NCI-H524 treated with DMSO at 0.1 percent for 48 hours (cell line): ENCODE results near the gene RHEB.
"Not testable (repeated sequence)": the region's sequence is repeated elsewhere in the genome, so short reads cannot be mapped to it uniquely, and the experiment has no call there.

Experiments used
- DNase-seq: peaks from one replicate; lab custom pipeline; 2025; lab: John Stamatoyannopoulos, UW

Gene RHEB, protein sequence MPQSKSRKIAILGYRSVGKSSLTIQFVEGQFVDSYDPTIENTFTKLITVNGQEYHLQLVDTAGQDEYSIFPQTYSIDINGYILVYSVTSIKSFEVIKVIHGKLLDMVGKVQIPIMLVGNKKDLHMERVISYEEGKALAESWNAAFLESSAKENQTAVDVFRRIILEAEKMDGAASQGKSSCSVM

DNA sequence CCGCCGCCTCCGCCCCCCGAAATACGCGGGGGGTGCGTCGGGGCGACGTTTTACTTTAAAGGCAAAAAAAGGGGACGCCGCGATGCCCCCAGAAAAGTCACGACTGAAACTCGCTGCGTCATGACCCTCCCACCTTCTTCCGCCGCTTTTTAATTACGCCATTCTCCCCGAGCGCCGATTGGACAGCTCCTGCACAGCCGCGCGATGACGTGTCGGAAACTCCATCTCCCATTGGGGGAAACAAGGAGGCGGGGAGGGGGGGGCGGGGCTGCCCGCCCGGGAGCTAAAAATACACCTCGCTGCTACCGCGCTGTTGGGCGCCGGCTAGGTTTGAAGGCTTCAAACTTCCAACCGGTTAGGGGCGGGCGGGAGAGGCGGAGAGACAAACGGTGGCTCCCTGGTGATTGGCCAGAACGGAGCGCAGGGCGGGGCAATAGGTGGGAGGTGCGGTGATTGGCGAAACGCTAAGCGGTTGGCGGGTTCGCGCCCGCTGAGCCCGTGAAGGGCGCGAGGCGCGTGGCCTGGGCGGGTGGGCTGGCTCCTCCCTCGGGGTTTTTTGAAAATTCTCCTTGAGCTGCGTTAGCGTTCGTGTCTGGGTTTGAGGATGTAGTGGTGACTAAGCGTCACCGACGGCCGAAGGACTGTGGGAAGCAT is at the start of gene RHEB:
TSS of gene RHEB (minus strand) at position 131 of the 654 bp plus-strand sequence. CDS start 384 bp downstream, outside the sequence.
- peak; percentile 87 for DNase-seq

GRCh38 chr7:151566897-151567320 is 47.2 kb upstream of the RHEB start:
- no peak for DNase-seq

- DNase-seq = no peak
Observed at GRCh38 chr7:151565541-151565940, 45.8 kb upstream of the RHEB start.

GRCh38 chr7:151560243-151560642 is 40.5 kb upstream of the RHEB start:
- DNase-seq = no peak

DNA sequence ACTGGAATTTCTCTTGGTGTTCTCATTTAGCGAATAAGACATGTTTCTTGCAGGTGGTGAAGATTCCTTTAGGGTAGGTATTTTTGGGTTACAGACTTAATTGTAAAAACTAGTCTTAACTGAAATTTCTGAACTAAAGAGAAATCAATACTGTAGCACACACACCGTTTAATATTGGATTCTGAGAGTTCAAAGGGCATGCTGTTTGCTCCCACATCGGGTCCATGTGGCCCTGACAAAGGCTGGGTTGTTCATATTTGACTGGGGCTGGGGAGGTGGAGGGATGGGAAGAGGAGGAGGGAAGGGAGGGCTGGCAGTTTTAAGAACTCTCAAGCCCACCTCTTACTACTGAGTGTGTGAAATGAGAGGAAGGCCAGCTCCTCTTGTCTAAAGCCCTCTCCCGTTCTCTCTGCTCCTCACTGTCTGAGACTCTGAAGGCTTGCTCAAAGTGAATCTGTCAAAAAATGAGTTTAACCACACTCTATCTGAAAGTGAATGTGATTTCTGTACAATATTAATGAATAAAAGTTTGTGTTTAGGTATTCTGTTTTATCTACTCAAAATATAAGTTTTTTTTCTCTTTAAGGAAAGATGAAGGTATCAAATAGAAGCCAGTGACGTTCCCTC is 40.0 kb upstream of the RHEB start:
- no peak for DNase-seq

DNA sequence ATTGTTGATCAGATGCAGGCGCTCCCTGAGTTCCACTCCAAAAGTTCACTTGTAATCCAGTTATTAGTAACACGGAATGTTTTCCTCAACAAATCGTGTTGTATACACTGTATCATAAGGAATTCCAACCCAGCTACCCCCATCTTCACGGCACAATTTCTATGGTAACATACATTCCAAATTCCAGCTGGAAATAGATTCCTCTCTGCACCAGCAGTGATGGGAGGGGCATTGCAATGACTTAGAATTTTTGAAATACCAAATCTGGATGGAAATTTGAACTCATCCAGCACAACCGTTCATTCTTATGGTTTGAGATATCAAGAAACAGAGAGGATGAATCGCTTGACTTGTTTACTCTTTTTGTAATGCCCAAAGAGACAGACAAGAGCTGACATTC is 38.9 kb upstream of the RHEB start:
- DNase-seq = no peak

DNA sequence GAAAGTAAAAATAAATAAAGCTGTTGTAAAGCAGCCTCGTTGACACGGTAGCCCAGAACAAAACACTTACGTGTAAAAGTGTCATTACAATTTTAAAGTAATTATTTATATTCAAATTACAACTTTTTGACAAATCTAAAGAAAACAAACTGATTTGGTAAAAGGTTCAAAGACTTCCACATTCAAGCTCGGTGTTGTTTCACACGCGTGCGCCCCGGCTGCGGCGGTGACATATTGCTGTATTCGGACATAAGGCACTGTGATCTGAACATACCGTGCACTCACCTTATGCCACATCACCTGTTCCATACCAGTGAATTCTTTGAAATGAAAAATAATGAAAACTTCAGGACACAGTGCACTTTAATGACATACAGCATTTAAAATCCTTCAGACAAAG is 36.9 kb upstream of the RHEB start:
- no peak for DNase-seq

DNA sequence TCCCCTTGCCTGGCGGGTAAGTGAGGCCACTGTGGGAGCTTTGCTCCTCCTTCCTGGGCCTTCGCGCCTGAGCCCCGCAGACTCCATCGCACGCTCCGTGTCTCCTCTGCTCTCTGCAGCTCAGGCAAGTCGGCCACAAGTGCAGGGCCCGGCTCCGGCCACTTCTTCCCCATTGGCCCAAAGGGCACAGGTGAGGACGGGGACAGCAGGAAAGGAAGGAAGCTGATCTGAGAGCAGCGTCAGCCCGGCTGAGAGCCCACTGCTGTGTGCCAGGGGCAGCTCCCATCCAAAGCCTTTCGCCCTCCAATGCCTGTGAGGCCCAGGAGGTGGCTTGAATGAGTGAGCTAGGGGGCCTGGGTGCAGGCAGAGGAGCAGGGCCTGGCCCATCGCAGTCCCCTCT is 33.7 kb upstream of the RHEB start:
- DNase-seq = no peak

DNA sequence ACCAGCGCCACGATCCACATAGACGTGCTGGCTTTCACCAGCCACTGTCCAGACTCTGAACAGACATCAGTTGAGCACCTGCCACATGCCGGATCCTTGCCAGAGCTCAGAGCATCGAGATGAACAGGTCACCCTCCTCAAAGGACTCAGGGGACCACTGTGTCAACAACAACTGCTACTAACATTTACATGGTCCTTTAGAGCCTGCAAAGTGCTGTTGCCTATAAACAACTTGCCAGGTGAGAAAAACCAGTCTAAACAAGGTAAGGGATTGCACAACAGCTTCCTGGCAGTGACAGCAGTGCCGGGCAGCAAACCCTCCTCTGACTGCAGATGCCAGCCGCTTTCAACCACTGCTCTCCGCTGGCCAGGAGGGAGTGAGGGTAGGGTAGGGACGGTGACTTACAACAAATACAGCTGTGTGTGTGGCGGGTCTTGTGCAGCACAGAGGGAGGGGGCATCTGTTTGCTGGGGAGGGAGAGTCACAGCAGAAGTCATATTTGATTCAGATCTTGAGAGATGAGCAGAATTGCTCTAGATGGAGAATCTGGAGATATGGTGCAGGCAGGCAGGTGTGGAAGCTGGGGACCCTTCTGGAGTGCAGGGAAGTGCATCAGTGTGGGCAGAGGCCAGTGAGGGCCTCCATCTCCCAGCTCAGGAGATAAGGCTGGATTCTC is 32.8 kb upstream of the RHEB start:
- no peak for DNase-seq

GRCh38 chr7:151551820-151552219 is 32.1 kb upstream of the RHEB start:
- DNase-seq = no peak

GRCh38 chr7:151550656-151551286 is 31.1 kb upstream of the RHEB start:
- no peak for DNase-seq

DNA sequence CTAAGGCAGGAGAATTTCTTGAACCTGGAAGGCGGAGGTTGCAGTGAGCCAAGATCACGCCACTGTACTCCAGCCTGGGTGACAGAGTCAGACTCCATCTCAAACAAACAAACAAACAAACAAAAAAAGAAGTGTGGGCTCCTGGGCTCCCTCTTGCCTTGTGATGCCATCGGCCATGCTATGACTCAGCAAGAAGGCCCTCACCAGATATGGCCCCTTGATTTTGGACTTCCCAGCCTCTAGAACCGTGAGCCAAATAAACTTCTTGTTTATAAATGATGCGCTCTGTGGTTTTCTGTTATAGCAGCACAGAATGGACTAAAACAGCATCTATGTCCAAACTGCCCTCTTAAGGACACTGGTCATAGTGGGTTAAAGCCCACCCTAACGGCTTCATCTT is 29.9 kb upstream of the RHEB start:
- no peak for DNase-seq

DNA sequence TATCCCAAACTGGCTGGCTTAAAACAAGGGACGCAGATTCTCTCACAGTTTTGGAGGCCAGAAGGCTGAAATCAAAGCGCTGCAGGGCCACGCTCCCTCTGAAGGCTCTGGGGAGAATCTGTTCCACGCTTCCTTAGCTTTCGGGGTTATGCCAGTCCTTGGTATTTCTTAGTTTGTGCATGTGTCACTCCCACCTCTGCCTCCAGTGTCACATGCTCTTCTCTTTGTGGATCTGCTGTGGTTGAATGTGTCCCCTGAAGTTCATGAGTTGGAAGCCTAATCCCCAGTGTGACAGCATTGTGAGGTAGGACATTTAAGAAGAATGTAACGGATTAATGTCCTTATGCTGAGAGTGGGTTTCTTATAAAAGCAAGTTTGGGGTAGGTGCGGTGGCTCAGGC is 29.4 kb upstream of the RHEB start:
- no peak for DNase-seq

- no peak for DNase-seq
Observed at GRCh38 chr7:151544183-151544582, 24.5 kb upstream of the RHEB start.

- no peak for DNase-seq
Observed at GRCh38 chr7:151542606-151543130, 23.0 kb upstream of the RHEB start.

DNA sequence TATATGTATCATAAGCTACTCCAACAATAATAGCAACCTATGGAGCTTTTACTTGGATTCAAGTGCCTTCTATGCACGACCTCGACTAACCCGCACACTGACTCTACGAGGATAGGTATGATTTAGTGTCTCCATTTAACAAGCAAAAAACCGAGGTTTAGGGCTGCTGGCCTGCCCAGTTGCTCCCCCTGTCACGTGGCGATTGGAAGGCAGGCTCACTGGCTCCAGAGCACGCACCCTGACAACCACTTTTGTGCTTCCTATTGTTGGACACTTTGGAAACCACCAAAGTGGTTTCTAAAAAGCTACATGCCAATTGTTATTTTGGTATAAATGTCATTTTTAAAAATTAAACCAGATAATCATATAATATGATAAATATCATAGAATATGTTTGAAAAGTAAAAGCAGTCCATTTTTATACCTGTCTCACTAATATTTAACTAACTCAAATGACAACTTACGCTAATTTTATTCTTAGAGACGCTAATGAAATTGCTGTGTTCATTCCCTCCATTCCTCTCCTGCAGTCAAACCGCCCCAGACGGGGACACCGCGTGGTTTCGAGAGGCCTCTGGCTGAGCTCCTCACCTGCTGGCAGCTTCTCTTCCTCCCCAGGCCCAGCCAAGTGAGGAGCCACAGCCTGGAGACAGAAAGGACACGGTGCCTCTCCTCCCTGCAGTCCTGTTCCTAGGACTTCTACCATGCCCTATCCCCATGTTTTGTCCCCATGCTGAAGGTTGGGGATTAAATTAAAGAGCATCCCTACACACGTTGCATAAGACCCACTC is 22.2 kb upstream of the RHEB start:
- DNase-seq = no peak

GRCh38 chr7:151540146-151540545 is 20.5 kb upstream of the RHEB start:
- no peak for DNase-seq

DNA sequence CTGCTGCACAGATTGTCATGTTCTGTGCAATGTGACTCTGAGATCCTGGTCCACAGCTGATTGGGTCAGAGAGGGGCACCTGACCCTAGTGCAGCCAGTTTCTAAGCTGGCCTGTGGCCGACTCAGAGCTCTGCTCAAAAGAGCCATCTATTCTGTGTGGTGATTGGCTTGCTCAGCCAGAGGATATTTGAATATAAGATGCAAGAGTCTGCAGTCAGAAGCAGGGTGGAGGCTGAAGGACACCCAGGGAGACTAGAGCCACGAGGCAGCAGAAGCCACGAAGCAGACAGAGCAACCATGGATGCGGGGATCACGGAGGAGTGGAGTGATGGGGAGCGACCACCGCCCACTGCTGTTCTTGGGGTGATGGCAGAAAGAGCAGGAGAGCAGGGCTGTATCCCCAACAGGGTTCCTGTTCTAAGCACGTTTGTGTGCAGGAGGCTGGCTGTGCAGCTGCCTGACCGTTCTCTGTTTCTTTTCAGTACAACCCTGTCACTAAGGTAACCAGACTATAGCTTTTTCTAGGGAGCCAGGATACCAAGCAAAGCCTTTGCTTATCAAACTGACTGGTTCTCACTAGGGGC is 19.5 kb upstream of the RHEB start:
- DNase-seq = peak; percentile 18

- no peak for DNase-seq
Observed at GRCh38 chr7:151537818-151538561, 18.3 kb upstream of the RHEB start.

GRCh38 chr7:151536178-151536577 is 16.5 kb upstream of the RHEB start:
- DNase-seq = not testable (repeated sequence)
